Gastroesophageal sphincter (tissue), 4 donors: ENCODE results near the gene LRRC25. TPM values are rescaled to one million over a fixed set of nuclear protein-coding genes. Genes with fewer than 3 reads are reported as not detected.

Source experiments
- ATAC-seq: fragments of 150-250 bp; one replicate; pipeline ENCODE4 v1.9.1; 2016; ENCODE audit warnings: mild to moderate bottlenecking, moderate library complexity
- H3K27ac ChIP-seq, 4 donors: fragments of 200-600 bp; sonication (generic) in 3 of 4; 1 replicate in 3 of 4; 2 replicates in 1 of 4; pipeline ENCODE4 v1.5.1; 2016 to 2019
- H3K27me3 ChIP-seq: fragments of 200-600 bp; sonication (generic); one replicate; pipeline ENCODE4 v1.5.1; 2019
- H3K36me3 ChIP-seq, 2 donors: fragments of 200-600 bp; sonication (generic); one replicate each; pipeline ENCODE4 v1.5.1; 2019; ENCODE audit warnings: control low read depth in 1 of 2
- H3K4me1 ChIP-seq, 3 donors: fragments of 200-600 bp; sonication (generic); 1 replicate in 2 of 3; 2 replicates in 1 of 3; pipeline ENCODE4 v1.5.1; 2016 to 2019; ENCODE audit warnings: control low read depth in 2 of 3
- H3K4me3 ChIP-seq, 2 donors: fragments of 200-600 bp; sonication (generic); one replicate each; pipeline ENCODE4 v1.5.1; 2019; ENCODE audit warnings: mild to moderate bottlenecking in 1 of 2, moderate library complexity in 1 of 2
- H3K9me3 ChIP-seq, 3 donors: fragments of 200-600 bp; sonication (generic); one replicate each; pipeline ENCODE4 v1.5.1; 2017 to 2019; ENCODE audit warnings: control low read depth in 2 of 3
- EP300 ChIP-seq: sonication (generic); formaldehyde crosslinking; IDR thresholded peaks from one replicate; pipeline ENCODE4 v1.6.1; 2017; ENCODE audit warnings: antibody characterized with exemption, mild to moderate bottlenecking
- POLR2A ChIP-seq, 2 donors: fragments of 450-650 bp; IDR thresholded peaks; one replicate each; pipeline ENCODE4 v1.6.1; 2017; ENCODE audit warnings: antibody characterized with exemption in 2 of 2, mild to moderate bottlenecking in 2 of 2, moderate library complexity in 1 of 2
- POLR2AphosphoS5 ChIP-seq: sonication (generic); formaldehyde crosslinking; IDR thresholded peaks from one replicate; pipeline ENCODE4 v1.6.1; 2017; ENCODE audit warnings: antibody characterized with exemption
- WGBS, 2 donors: methylation state at CpG; one replicate each; pipeline ENCODE4 v1.1.5; 2018; ENCODE audit warnings: low coverage in 1 of 2; 5-methylcytosine and 5-hydroxymethylcytosine counted together
- total RNA-seq, 4 donors: library from RNA; depleted of rRNA; stranded (reverse); fragments of >200 nt; gene quantifications; one replicate each; pipeline ENCODE4 v1.1.0, GENCODE V29; 2016
- TF ChIP-seq, protein P1 (sequence below), 4 experiments: fragments of 200-600 bp in 2 of 4; fragments of 450-650 bp in 2 of 4; sonication (generic) in 1 of 4; IDR thresholded peaks; one replicate each; pipeline ENCODE4 v1.5.1; 2017 to 2019; ENCODE audit warnings: antibody characterized with exemption in 4 of 4, mild to moderate bottlenecking in 2 of 4, moderate library complexity in 2 of 4

The LRRC25 gene
- total RNA-seq, 4 donors from 2014 or later = 1.9 to 19.0 (median 4.8) TPM

- H3K36me3 ChIP-seq = peaks cover 0 to 43% of the 10 kb centered on the region in 2 donors
- ATAC-seq = no peak
- no peak overlapping the region for H3K4me3 ChIP-seq
- no peaks in the 10 kb centered on the region for H3K9me3 ChIP-seq
- no peaks in the 10 kb centered on the region for H3K27me3 ChIP-seq
- TF ChIP-seq EP300 (no peak), POLR2AphosphoS5 (no peak), POLR2A (IDR thresholded peaks at IDR 0.05) (no peak)
- TF ChIP-seq, protein P1, sequence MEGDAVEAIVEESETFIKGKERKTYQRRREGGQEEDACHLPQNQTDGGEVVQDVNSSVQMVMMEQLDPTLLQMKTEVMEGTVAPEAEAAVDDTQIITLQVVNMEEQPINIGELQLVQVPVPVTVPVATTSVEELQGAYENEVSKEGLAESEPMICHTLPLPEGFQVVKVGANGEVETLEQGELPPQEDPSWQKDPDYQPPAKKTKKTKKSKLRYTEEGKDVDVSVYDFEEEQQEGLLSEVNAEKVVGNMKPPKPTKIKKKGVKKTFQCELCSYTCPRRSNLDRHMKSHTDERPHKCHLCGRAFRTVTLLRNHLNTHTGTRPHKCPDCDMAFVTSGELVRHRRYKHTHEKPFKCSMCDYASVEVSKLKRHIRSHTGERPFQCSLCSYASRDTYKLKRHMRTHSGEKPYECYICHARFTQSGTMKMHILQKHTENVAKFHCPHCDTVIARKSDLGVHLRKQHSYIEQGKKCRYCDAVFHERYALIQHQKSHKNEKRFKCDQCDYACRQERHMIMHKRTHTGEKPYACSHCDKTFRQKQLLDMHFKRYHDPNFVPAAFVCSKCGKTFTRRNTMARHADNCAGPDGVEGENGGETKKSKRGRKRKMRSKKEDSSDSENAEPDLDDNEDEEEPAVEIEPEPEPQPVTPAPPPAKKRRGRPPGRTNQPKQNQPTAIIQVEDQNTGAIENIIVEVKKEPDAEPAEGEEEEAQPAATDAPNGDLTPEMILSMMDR (IDR thresholded peaks at IDR 0.05) = no peak
- peaks cover 0 to 36% (median 18%) of the 10 kb centered on the region in 3 donors for H3K4me1 ChIP-seq
- WGBS, 2 donors = 48 to 88% methylated on average over 2 to 4 of the region's 5 CpGs
- no peak overlapping the region for H3K27ac ChIP-seq
Observed at GRCh38 chr19:18441804-18442788, 44.7 kb upstream of the LRRC25 start.

DNA sequence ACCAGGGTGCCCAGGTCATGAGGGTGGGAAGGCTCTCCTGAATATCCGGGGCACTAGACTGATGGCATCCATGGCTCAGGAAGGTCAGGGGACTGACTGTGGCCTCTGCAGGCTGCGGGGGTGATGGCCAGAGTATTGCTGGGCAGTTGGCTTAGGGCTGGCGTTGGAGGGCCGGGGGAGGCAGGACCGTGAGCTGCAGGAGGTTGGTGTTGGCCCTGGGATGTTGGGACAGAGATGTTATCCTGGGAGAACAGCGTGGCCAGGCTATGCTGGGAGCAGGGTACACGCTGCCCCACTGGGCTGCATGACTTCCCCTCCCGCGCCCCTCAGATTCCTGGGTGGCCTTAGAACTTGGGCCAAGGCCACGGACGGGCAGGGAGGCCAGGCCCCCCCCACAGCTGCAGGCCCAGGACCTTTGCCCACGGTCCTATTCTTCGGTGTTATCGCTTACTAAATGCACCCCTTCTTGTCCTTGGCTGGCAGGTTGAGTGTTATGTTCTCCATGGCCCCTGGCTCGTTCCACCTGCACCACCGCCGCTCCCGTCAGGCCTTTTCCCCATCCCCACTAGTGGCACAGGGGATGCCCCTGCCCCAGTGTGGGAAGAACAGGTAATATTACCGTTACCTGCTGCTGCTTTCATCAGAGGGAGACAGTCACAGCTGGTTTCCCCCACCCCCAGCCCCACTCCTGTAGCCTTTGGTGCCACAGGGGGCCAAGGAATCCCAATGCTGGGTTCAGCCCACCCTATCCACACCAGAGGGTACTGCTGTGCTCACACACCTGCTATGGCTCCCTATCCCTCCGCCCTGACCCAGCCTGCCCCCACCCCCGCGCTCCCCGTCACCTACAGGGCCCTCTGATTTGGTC, 43.7 kb upstream of the LRRC25 start:
- no peak for ATAC-seq
- Histone ChIP-seq H3K27me3 (no peaks in the 10 kb centered on the region), H3K4me3 (no peak overlapping the region), H3K27ac (peak overlapping the region in 1 of 4 donors; percentile 12), H3K9me3 (no peaks in the 10 kb centered on the region), H3K4me1 (peaks cover 0 to 45% (median 22%) of the 10 kb centered on the region in 3 donors), H3K36me3 (peaks cover 0 to 34% of the 10 kb centered on the region in 2 donors)
- 71 to 100% methylated on average over 2 to 5 of the region's 23 CpGs for WGBS, 2 donors
- TF ChIP-seq EP300 = no peak
- no peak for TF ChIP-seq POLR2A (IDR thresholded peaks at IDR 0.05)
- no peak for TF ChIP-seq POLR2AphosphoS5
- TF ChIP-seq, protein P1 (IDR thresholded peaks at IDR 0.05) = no peak

DNA sequence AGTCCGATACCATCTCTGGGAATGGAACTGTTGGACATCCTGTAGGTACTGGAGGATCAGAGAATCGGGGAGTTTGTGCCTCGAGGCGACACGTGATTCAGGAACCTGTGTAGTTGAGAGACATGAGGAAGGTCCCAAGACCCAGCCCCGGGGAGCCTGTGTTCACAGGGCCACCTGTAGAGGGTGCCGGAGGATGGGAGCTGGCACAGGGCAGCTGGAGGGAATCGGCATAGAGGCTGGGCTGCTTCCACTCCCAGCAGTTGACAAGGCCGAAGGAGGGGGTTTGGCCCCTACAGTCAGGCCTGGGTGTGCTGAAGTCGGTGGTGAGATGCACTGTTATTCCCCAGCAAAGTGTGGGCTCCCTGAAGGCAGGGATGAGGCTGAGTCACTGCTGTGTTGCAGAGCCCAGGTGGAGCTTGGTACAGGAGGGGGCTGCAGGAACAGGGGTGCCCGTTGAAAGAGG, 43.0 kb upstream of the LRRC25 start:
- H3K4me1 ChIP-seq = peaks cover 0 to 47% (median 22%) of the 10 kb centered on the region in 3 donors
- 18 to 57% methylated on average over 4 to 7 of the region's 11 CpGs for WGBS, 2 donors
- no peak for TF ChIP-seq EP300
- TF ChIP-seq, protein P1 (IDR thresholded peaks at IDR 0.05) = peak in 2 of 4 experiments; percentile 2 to 29
- TF ChIP-seq POLR2AphosphoS5 = no peak
- TF ChIP-seq POLR2A (IDR thresholded peaks at IDR 0.05) = no peak

DNA sequence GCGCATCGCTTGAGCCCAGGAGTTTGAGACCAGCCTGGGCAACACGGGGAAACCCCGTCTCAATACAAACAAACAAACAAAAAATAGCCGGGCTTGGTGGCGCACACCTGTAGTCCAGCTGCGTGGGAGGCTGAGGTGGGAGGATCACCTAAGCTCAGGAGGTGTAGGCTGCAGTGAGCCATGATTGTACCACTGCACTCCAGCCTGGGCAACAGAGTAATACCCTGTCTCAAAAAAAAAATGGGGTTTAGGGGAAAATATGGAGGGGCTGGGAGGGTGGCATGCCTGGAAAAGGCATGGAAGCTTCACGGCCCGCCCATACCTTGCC, 42.5 kb upstream of the LRRC25 start:
- WGBS, 2 donors = 84% methylated on average over 8 of the region's 9 CpGs; no CpG with 5 or more reads in 1 of the 2 donors
- no peaks in the 10 kb centered on the region for H3K27me3 ChIP-seq
- H3K36me3 ChIP-seq = peaks cover 0 to 30% of the 10 kb centered on the region in 2 donors
- no peaks in the 10 kb centered on the region for H3K9me3 ChIP-seq
- no peak for TF ChIP-seq POLR2AphosphoS5
- TF ChIP-seq, protein P1 (IDR thresholded peaks at IDR 0.05) = no peak
- no peak for TF ChIP-seq POLR2A (IDR thresholded peaks at IDR 0.05)
- no peak for TF ChIP-seq EP300
- H3K4me3 ChIP-seq = no peak overlapping the region
- H3K27ac ChIP-seq = peak overlapping the region in 1 of 4 donors; percentile 83
- ATAC-seq = no peak
- peaks cover 0 to 51% (median 22%) of the 10 kb centered on the region in 3 donors for H3K4me1 ChIP-seq

More for the DNA sequence above, 43.0 kb upstream of the LRRC25 start:
- no peak for ATAC-seq
- no peaks in the 10 kb centered on the region for H3K9me3 ChIP-seq
- H3K4me3 ChIP-seq = no peak overlapping the region
- H3K27ac ChIP-seq = peak overlapping the region in 1 of 4 donors; percentile 12
- H3K36me3 ChIP-seq = peaks cover 0 to 31% of the 10 kb centered on the region in 2 donors
- no peaks in the 10 kb centered on the region for H3K27me3 ChIP-seq
